ENCODE data around the gene WARS2.

The WARS2 gene

DNA sequence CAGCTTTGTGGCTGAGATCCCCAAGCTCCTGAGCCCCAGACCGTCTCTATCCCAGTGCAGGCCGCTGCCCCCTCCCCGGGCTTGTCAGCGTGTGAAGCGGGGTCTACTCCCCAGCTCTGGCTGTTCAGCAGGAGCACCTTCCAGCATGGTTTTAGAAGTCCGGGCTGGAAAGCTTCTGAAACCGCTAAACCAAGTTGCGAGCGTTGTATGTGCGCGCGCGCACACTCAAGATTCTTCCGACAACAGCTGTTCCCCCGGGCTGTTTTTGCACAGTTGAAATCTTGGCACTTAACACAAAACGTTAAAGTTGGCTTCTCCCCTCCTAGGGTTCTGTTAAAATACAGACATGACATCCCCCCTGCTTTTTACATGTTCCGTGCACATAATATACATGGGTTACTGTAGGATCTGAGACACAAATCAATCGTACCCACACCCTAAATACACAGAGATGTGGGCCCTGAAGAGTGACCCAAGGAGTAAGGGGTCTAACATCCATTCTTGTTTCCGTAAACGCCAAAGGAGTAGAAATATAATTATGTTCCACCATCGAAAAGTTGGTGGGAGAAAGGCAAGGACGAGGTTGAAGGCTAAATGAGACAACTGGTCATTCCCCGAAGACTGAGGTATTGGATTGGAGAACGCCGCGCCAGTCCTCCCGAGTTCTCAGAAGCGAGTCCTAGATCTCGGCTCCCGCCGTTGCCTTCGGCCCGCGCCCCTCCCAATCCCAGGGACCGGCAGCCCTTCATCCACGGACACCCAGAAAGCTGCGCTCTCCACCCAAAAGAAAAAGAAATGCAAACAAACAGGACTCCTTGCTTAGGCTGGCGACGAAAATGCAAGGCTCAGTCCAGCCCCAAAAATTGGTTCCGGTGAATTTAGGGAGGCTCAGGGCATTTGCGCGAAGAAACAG is 153.6 kb downstream of the WARS2 start:
- DNase-seq (ENCODE audit: low read depth), result no peak
- no peak overlapping the region for H3K4me3 ChIP-seq (ENCODE audit: low read depth, low read length)
- TF ChIP-seq, protein P1, sequence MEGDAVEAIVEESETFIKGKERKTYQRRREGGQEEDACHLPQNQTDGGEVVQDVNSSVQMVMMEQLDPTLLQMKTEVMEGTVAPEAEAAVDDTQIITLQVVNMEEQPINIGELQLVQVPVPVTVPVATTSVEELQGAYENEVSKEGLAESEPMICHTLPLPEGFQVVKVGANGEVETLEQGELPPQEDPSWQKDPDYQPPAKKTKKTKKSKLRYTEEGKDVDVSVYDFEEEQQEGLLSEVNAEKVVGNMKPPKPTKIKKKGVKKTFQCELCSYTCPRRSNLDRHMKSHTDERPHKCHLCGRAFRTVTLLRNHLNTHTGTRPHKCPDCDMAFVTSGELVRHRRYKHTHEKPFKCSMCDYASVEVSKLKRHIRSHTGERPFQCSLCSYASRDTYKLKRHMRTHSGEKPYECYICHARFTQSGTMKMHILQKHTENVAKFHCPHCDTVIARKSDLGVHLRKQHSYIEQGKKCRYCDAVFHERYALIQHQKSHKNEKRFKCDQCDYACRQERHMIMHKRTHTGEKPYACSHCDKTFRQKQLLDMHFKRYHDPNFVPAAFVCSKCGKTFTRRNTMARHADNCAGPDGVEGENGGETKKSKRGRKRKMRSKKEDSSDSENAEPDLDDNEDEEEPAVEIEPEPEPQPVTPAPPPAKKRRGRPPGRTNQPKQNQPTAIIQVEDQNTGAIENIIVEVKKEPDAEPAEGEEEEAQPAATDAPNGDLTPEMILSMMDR (IDR thresholded peaks at IDR 0.05; ENCODE audit: low read depth, low read length, missing control alignments), result no peak

DNA sequence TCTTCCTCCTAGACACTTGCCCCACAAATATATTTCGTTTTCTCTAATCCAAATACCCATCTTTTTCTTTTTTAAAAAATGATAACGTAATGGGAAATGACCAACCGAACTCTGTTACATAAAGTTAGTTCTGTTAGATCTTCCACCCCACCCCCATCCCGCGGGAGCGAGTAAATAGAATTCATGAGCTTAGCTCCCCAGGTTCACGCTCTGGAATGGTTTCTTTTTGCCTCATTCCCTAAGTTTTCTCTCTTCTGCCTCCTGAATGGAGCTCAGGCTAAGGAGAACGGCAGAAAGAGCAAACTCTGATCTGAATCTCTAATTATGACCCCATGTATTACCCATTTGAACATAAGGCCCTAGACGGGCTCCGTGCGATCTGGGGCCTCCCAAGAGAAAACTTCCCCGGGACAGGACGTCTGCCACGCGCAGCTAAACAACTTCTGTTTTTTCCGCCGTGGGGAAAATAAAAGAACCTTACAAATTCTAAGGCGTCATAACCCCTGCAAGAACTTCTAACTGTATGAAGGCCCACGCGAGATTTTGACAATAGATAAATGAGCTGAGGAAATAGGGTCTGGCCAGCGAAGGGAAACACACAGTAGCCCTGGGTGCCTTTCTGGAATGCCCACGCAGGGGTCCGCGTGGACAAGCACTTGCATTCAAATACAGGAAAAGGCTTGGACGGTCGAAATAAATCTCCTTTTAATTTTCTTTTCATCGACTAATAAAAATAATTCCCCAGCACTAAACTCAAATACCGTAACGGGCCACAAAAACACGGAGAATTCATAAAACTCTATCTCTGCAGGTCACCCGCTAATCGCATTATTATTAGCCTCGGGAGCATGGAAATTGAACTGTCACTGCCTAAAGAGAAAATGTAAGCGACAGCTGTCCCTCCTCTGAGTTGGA is 154.6 kb downstream of the WARS2 start:
- no peak for DNase-seq (ENCODE audit: low read depth)
- TF ChIP-seq, protein P1 (IDR thresholded peaks at IDR 0.05; ENCODE audit: low read depth, low read length, missing control alignments), result no peak
- H3K4me3 ChIP-seq (ENCODE audit: low read depth, low read length), result no peak overlapping the region

DNA sequence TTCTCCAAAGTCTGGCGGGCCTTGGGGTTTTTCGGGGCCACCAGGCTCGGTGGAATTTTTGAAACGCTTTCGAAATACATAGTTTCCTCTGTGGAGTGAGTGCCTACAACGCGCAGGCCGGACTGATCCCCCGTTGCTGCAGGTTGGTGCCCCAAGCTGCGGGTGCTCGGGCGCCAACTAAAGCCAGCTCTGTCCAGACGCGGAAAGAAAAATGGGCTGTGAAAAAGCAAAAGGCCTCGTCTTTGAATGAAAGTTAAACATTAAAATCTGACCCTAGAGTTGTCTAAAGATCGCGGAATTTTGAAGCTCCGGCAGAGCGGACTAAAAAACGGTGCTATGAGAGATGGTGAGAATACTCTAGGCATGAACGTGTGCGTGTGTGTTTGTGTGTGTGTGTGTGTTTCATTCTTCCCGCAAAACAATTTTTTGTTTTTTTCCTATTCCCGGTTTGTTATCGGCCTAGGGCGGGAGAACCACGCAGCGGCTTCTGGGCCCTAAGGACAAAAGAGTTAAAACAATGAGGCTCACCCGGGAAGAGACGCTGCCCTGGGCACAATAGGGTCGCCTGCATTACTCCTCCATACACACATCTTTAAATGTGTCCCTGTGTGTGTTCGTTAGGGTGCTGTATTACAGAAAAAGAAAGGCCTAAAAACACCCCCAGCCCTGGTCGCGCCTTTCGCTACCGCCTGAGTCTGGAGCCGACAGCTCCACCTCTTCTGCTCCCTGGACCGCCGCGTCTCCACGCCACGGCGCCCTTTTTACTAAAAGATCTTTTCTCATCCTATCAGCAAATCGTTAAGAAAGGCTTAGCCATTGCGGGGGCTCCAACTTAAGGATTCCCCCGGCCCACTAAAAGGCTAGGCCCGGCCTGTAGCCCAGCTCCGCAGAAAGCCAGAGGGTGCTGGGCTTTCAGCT is 155.5 kb downstream of the WARS2 start:
- no peak for DNase-seq (ENCODE audit: low read depth)
- TF ChIP-seq, protein P1 (IDR thresholded peaks at IDR 0.05; ENCODE audit: low read depth, low read length, missing control alignments), result no peak
- no peak overlapping the region for H3K4me3 ChIP-seq (ENCODE audit: low read depth, low read length)

DNA sequence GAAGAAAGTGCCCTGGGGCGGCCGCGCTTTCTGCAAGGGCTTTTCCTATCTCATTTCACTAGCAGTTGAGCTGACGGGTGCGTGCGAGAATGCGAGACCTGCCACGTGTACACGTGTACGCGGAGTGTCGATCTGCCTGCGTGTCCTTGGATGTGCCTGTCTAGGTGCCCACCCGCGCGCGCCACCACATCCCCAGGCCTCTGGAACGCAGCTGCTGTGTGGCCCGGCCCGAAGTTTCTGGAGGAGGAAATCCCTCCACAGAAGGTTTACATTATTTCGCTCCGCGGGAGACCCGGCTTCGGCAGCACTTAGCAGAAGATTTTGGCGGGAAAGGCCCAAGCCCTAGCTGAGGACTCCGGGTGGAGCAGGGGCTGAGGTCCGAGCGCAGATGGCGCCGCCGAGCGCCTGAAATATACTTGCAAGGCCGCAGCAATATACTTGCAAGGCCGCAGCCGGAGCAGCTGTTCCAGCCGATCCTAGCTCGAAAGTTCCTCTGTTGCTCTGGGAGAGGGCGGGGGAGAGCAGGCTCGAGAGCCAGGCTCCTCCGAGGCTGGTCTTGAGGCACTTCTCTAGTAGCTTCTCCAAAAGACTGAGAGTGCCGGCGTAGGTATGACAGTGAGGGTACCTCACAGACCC is 156.2 kb downstream of the WARS2 start:
- no peak for DNase-seq (ENCODE audit: low read depth)
- TF ChIP-seq, protein P1 (IDR thresholded peaks at IDR 0.05; ENCODE audit: low read depth, low read length, missing control alignments), result no peak
- no peak overlapping the region for H3K4me3 ChIP-seq (ENCODE audit: low read depth, low read length)

DNA sequence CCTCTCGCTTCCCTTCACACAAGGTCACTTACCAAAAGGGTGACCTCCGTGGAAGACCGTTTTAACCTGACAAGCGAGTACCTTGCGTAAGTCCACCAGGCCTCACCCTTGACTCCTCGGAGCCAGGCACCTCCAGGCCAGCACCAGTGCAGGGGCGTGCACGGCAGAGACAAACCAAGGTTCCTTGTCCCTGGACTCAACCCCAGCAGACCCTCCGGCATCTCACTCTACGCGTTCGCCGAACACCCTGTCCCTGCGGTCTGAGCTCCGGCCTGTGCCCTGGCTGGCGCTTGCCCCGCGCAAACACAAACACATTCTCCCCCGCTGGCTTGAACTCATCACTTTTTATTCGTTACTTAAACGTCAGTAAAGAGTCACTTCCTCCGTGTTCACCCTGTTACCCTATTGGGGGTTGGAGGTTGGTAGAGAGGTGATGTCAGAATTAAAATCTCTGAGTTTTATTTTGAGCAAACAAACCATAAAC is 156.9 kb downstream of the WARS2 start:
- no peak for DNase-seq (ENCODE audit: low read depth)
- no peak overlapping the region for H3K4me3 ChIP-seq (ENCODE audit: low read depth, low read length)
- TF ChIP-seq, protein P1 (IDR thresholded peaks at IDR 0.05; ENCODE audit: low read depth, low read length, missing control alignments), result no peak

Data from GM12864 (cell line).